Transverse colon (tissue), 4 donors: Measurements from ENCODE around the gene SRRM4. TPM values are rescaled to one million over a fixed set of nuclear protein-coding genes. Genes with fewer than 3 reads are reported as not detected.

ENCODE experiments used
- DNase-seq: peaks from one replicate; pipeline ENCODE4 v3.0.0-alpha.2; 2019
- H3K27ac ChIP-seq, 4 donors: fragments of 200-600 bp; sonication (generic); 2 replicates each; pipeline ENCODE4 v1.5.1; 2016 to 2018; ENCODE audit warnings: inconsistent platforms in 4 of 4
- H3K27me3 ChIP-seq: fragments of 200-600 bp; sonication (generic); 2 replicates; pipeline ENCODE4 v1.5.1; 2017; ENCODE audit warnings: inconsistent platforms
- H3K36me3 ChIP-seq, 4 donors: fragments of 200-600 bp; sonication (generic); 2 replicates each; pipeline ENCODE4 v1.5.1; 2017 to 2019; ENCODE audit warnings: inconsistent platforms in 4 of 4
- H3K4me1 ChIP-seq, 4 donors: fragments of 200-600 bp; sonication (generic); 2 replicates each; pipeline ENCODE4 v1.5.1; 2017 to 2020; ENCODE audit warnings: inconsistent platforms in 4 of 4
- H3K4me3 ChIP-seq, 4 donors: fragments of 200-600 bp; sonication (generic); 1 replicate in 1 of 4; 2 replicates in 3 of 4; pipeline versions ENCODE4 v1.5.1 to v1.6.1; 2017 to 2019; ENCODE audit warnings: inconsistent platforms in 4 of 4
- H3K9me3 ChIP-seq, 2 donors: fragments of 200-600 bp; sonication (generic); 2 replicates each; pipeline ENCODE4 v1.5.1; 2017 to 2019; ENCODE audit warnings: inconsistent platforms in 2 of 2
- CTCF ChIP-seq, 5 experiments: fragments of 200-600 bp in 3 of 5; fragments of 450-650 bp in 2 of 5; sonication (generic) in 3 of 5; IDR thresholded peaks; 1 replicate in 2 of 5; 2 replicates in 3 of 5; pipeline ENCODE4 v1.5.1; 2016 to 2017; ENCODE audit warnings: antibody characterized with exemption in 5 of 5, inconsistent platforms in 3 of 5, mild to moderate bottlenecking in 2 of 5, moderate library complexity in 1 of 5
- EP300 ChIP-seq: sonication (generic); formaldehyde crosslinking; IDR thresholded peaks from one replicate; pipeline ENCODE4 v1.6.1; 2017; ENCODE audit warnings: antibody characterized with exemption, low read depth
- POLR2A ChIP-seq: fragments of 450-650 bp; IDR thresholded peaks from one replicate; pipeline ENCODE4 v1.6.1; 2016; ENCODE audit warnings: antibody characterized with exemption, mild to moderate bottlenecking, moderate library complexity
- POLR2AphosphoS5 ChIP-seq, 3 donors: sonication (generic); formaldehyde crosslinking; IDR thresholded peaks; one replicate each; pipeline ENCODE4 v1.6.1; 2016; ENCODE audit warnings: antibody characterized with exemption in 3 of 3
- WGBS, 2 donors: methylation state at CpG; one replicate each; pipeline ENCODE4 v1.1.5; 2018; ENCODE audit warnings: low coverage in 1 of 2; 5-methylcytosine and 5-hydroxymethylcytosine counted together
- in situ Hi-C, 4 donors: fragments of 200-750 bp; cut with MboI; loops; one replicate each; pipeline versions ENCODE4 v1.15.0 to v1.15.1; 2017; ENCODE audit warnings: low sequenced_read_pairs in 3 of 4, low pct_ligation_motif_present in 1 of 4, low pct_unique_long_range_greater_than_20kb in 1 of 4
- intact Hi-C: fragments of 100-400 bp; cut with DNase I; formaldehyde crosslinking; loops from one replicate; pipeline ENCODE4 v1.15.1; 2023; ENCODE audit warnings: low total_unique reads
- total RNA-seq, 4 donors: library from RNA; depleted of rRNA; stranded (reverse); fragments of >200 nt; gene quantifications; one replicate each; pipeline ENCODE4 v1.1.0, GENCODE V29; 2016

SRRM4 gene
- total RNA-seq, 4 donors from 2014 or later = 0.14 TPM; not detected in 3

GRCh38 chr12:119181202-119181601 lies 199.9 kb downstream of the SRRM4 start:
- intact Hi-C loops = no loop called here
- TF ChIP-seq POLR2AphosphoS5 (IDR thresholded peaks at IDR 0.05) (no peak), EP300 (no peak), POLR2A (no peak), CTCF (IDR thresholded peaks at IDR 0.05) (no peak)
- Histone ChIP-seq H3K36me3 (no peaks in the 10 kb centered on the region), H3K27ac (peak overlapping the region; percentile 88 to 95 (median 90)), H3K27me3 (peaks cover 9% of the 10 kb centered on the region), H3K4me1 (peaks cover 0 to 10% (median under 1%) of the 10 kb centered on the region in 4 donors), H3K9me3 (no peaks in the 10 kb centered on the region), H3K4me3 (peak overlapping the region; percentile 0 to 57 (median 46))
- in situ Hi-C loops = no loop called here
- 64% methylated on average over 2 of the region's 2 CpGs; no CpG with 5 or more reads in 1 of the 2 donors for WGBS, 2 donors
- no peak for DNase-seq

GRCh38 chr12:119181944-119182343 lies 200.6 kb downstream of the SRRM4 start:
- 58 to 65% methylated on average over 2 to 3 of the region's 3 CpGs for WGBS, 2 donors
- in situ Hi-C loops = no loop called here
- Histone ChIP-seq H3K9me3 (no peaks in the 10 kb centered on the region), H3K4me1 (peaks cover 0 to 12% (median 0%) of the 10 kb centered on the region in 4 donors), H3K27me3 (peaks cover 9% of the 10 kb centered on the region), H3K36me3 (no peaks in the 10 kb centered on the region), H3K4me3 (peak overlapping the region; percentile 23 to 57 (median 46)), H3K27ac (peak overlapping the region; percentile 88 to 95 (median 90))
- DNase-seq = no peak
- intact Hi-C loops = no loop called here
- TF ChIP-seq CTCF (IDR thresholded peaks at IDR 0.05) = no peak

GRCh38 chr12:119182701-119183493 lies 201.6 kb downstream of the SRRM4 start:
- peak overlapping the region in 2 of 4 donors; percentile 51 to 57 for H3K4me3 ChIP-seq
- no peaks in the 10 kb centered on the region for H3K36me3 ChIP-seq
- peak overlapping the region; percentile 88 to 95 (median 90) for H3K27ac ChIP-seq
- in situ Hi-C loops (no loop called here), intact Hi-C loops (no loop called here)
- peaks cover 9% of the 10 kb centered on the region for H3K27me3 ChIP-seq
- H3K4me1 ChIP-seq = peaks cover 0 to 12% (median 0%) of the 10 kb centered on the region in 4 donors
- TF ChIP-seq CTCF (IDR thresholded peaks at IDR 0.05) = no peak
- TF ChIP-seq EP300 = no peak
- TF ChIP-seq POLR2AphosphoS5 (IDR thresholded peaks at IDR 0.05) = no peak
- no peak for TF ChIP-seq POLR2A
- 57 to 62% methylated on average over 3 to 5 of the region's 5 CpGs for WGBS, 2 donors
- no peak for DNase-seq
- H3K9me3 ChIP-seq = no peaks in the 10 kb centered on the region

- H3K4me3 ChIP-seq = peak overlapping the region in 1 of 4 donors; percentile 57
- H3K4me1 ChIP-seq = peaks cover 0 to 10% (median 3%) of the 10 kb centered on the region in 4 donors
These were observed 202.8 kb downstream of the SRRM4 start for GRCh38 chr12:119183942-119184695.

More at GRCh38 chr12:119183942-119184695, 202.8 kb downstream of the SRRM4 start:
- DNase-seq = no peak
- no peaks in the 10 kb centered on the region for H3K9me3 ChIP-seq
- H3K27ac ChIP-seq = peak overlapping the region; percentile 88 to 95 (median 90)
- intact Hi-C loops (no loop called here), in situ Hi-C loops (no loop called here)
- WGBS, 2 donors = 66 to 68% methylated on average over 2 to 9 of the region's 9 CpGs
- H3K36me3 ChIP-seq = no peaks in the 10 kb centered on the region
- peaks cover under 1% of the 10 kb centered on the region for H3K27me3 ChIP-seq
- TF ChIP-seq EP300 (no peak), POLR2AphosphoS5 (IDR thresholded peaks at IDR 0.05) (no peak), POLR2A (no peak), CTCF (IDR thresholded peaks at IDR 0.05) (no peak)
